HepG2 (cell line): ENCODE results near the gene DPAGT1. TPM values are rescaled to one million over a fixed set of nuclear protein-coding genes. Genes with fewer than 3 reads are reported as not detected.
A peak's percentile ranks its signal among the peaks of the same experiment; 100 is the strongest.

ENCODE experiments used
- BATF2 ChIP-seq: sonication (generic); formaldehyde crosslinking; IDR thresholded peaks from 2 replicates; pipeline ENCODE4 v1.8.0; 2022; ENCODE audit warnings: mild to moderate bottlenecking, missing genetic modification reagents, moderate library complexity
- FOXK1 ChIP-seq: sonication (generic); formaldehyde crosslinking; IDR thresholded peaks from 2 replicates; pipeline ENCODE4 v1.4.0; 2020; ENCODE audit warnings: low read depth, missing genetic modification reagents, borderline replicate concordance
- KDM2A ChIP-seq: sonication (generic); formaldehyde crosslinking; IDR thresholded peaks from 2 replicates; pipeline ENCODE4 v1.4.0; 2020; ENCODE audit warnings: low read depth, missing genetic modification reagents, borderline replicate concordance
- LCORL ChIP-seq, 2 experiments: fragments of 450-650 bp in 1 of 2; sonication (generic) in 1 of 2; formaldehyde crosslinking in 1 of 2; IDR thresholded peaks; 2 replicates each; pipeline versions ENCODE4 v1.5.0 to v1.6.1; 2017 to 2020; ENCODE audit warnings: antibody characterized with exemption in 1 of 2, missing genetic modification reagents in 1 of 2
- TIGD3 ChIP-seq: sonication (generic); formaldehyde crosslinking; IDR thresholded peaks from 2 replicates; pipeline ENCODE4 v1.5.1; 2020; ENCODE audit warnings: mild to moderate bottlenecking, missing genetic modification reagents, borderline replicate concordance
- ZNF530 ChIP-seq: sonication (generic); formaldehyde crosslinking; IDR thresholded peaks from 2 replicates; pipeline ENCODE4 v1.5.0; 2020; ENCODE audit warnings: low read depth, mild to moderate bottlenecking, missing genetic modification reagents
- ZNF646 ChIP-seq: sonication (generic); formaldehyde crosslinking; IDR thresholded peaks from 2 replicates; pipeline ENCODE4 v1.9.0; 2021; ENCODE audit warnings: mild to moderate bottlenecking, missing genetic modification reagents
- polyA plus RNA-seq, 8 experiments: library from polyadenylated mRNA; depleted of rRNA in 3 of 8; stranded (reverse) in 7 of 8; unstranded in 1 of 8; fragments of >200 nt; fragmentation: Illumina TruSeq in 4 of 8; extraction: Trizol in 4 of 8; gene quantifications; 2 replicates each; pipeline versions ENCODE4 v1.2.1 to v1.2.3, GENCODE V29; 2011 to 2016; ENCODE audit warnings: low read depth in 4 of 8, missing spikeins in 1 of 8, mixed read lengths in 1 of 8; ENCODE audit not compliant: insufficient read depth in 1 of 8
- total RNA-seq, 5 experiments: library from RNA; depleted of rRNA; stranded (reverse); fragments of >200 nt; fragmentation: Illumina TruSeq; extraction: Trizol; gene quantifications; 2 replicates each; pipeline ENCODE4 v1.2.3, GENCODE V29; 2016; ENCODE audit warnings: low read depth in 1 of 5
- TF ChIP-seq, protein P1 (sequence below), 2 experiments: fragments of 450-650 bp in 1 of 2; sonication (generic) in 1 of 2; formaldehyde crosslinking in 1 of 2; IDR thresholded peaks; 2 replicates each; pipeline versions ENCODE4 v1.6.1 to v1.8.0; 2016 to 2022; ENCODE audit warnings: antibody characterized with exemption in 1 of 2, mild to moderate bottlenecking in 1 of 2, missing genetic modification reagents in 1 of 2

DPAGT1 gene
- total and polyA plus RNA-seq, 2 of the 13 experiments (the other 11 are each of a cell fraction or from before 2014, with no cell fraction given) = 37.6 to 70.7 TPM

- no peak for TF ChIP-seq ZNF646 (CRISPR knock-in tag)
- TF ChIP-seq LCORL (IDR thresholded peaks at IDR 0.05) = no peak
- peak; percentile 49; the same call in 1 of the 2 replicates for TF ChIP-seq LCORL (CRISPR knock-in tag; IDR thresholded peaks at IDR 0.05)
- peak; percentile 15; the same call in 1 of the 2 replicates for TF ChIP-seq KDM2A (CRISPR knock-in tag)
- no peak for TF ChIP-seq TIGD3 (CRISPR knock-in tag)
- no peak for TF ChIP-seq ZNF530 (CRISPR knock-in tag)
- no peak for TF ChIP-seq BATF2
- peak; percentile 31; the same call in 1 of the 2 replicates for TF ChIP-seq FOXK1 (CRISPR knock-in tag)
- TF ChIP-seq, protein P1, sequence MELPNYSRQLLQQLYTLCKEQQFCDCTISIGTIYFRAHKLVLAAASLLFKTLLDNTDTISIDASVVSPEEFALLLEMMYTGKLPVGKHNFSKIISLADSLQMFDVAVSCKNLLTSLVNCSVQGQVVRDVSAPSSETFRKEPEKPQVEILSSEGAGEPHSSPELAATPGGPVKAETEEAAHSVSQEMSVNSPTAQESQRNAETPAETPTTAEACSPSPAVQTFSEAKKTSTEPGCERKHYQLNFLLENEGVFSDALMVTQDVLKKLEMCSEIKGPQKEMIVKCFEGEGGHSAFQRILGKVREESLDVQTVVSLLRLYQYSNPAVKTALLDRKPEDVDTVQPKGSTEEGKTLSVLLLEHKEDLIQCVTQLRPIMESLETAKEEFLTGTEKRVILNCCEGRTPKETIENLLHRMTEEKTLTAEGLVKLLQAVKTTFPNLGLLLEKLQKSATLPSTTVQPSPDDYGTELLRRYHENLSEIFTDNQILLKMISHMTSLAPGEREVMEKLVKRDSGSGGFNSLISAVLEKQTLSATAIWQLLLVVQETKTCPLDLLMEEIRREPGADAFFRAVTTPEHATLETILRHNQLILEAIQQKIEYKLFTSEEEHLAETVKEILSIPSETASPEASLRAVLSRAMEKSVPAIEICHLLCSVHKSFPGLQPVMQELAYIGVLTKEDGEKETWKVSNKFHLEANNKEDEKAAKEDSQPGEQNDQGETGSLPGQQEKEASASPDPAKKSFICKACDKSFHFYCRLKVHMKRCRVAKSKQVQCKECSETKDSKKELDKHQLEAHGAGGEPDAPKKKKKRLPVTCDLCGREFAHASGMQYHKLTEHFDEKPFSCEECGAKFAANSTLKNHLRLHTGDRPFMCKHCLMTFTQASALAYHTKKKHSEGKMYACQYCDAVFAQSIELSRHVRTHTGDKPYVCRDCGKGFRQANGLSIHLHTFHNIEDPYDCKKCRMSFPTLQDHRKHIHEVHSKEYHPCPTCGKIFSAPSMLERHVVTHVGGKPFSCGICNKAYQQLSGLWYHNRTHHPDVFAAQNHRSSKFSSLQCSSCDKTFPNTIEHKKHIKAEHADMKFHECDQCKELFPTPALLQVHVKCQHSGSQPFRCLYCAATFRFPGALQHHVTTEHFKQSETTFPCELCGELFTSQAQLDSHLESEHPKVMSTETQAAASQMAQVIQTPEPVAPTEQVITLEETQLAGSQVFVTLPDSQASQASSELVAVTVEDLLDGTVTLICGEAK (IDR thresholded peaks at IDR 0.05) = no peak
- TF ChIP-seq, protein P1 (CRISPR knock-in tag; IDR thresholded peaks at IDR 0.05) = 0 out of 2 replicates have a peak, but pooled peaks have one; percentile 2
These were observed 44.5 kb downstream of the DPAGT1 start, which contains the start of gene HYOU1 (continued) for GRCh38 chr11:119057000-119057769.
